HG02763 (cell line): ENCODE data around the gene TRAPPC8.
"Not testable (repeated sequence)": the region's sequence is repeated elsewhere in the genome, so short reads cannot be mapped to it uniquely, and the experiment has no call there.

ENCODE experiments used
- ATAC-seq: cut with Tn5 transposase; IDR thresholded peaks from one replicate; pipeline ENCODE4 v1.9.1; 2021; ENCODE audit warnings: mild to moderate bottlenecking, moderate library complexity; ENCODE audit not compliant: unreplicated experiment

Gene TRAPPC8

GRCh38 chr18:31875301-31875700, 67.6 kb downstream of the TRAPPC8 start:
- no peak for ATAC-seq

GRCh38 chr18:31863103-31863502, 79.8 kb downstream of the TRAPPC8 start:
- ATAC-seq: no peak

- no peak for ATAC-seq
These were observed 82.4 kb downstream of the TRAPPC8 start for GRCh38 chr18:31860488-31860887.

- no peak for ATAC-seq
These were observed 85.3 kb downstream of the TRAPPC8 start for GRCh38 chr18:31857526-31858106.

- no peak for ATAC-seq
These were observed 92.1 kb downstream of the TRAPPC8 start for GRCh38 chr18:31850844-31851243.

- no peak for ATAC-seq
These were observed 102.4 kb downstream of the TRAPPC8 start for GRCh38 chr18:31840499-31840898.

- no peak for ATAC-seq
These were observed 105.0 kb downstream of the TRAPPC8 start for GRCh38 chr18:31837879-31838278.

- no peak for ATAC-seq
These were observed 107.3 kb downstream of the TRAPPC8 start for GRCh38 chr18:31835528-31836133.

- ATAC-seq: no peak
These were observed 111.0 kb downstream of the TRAPPC8 start for GRCh38 chr18:31831903-31832302.

- ATAC-seq: no peak
These were observed 112.2 kb downstream of the TRAPPC8 start for GRCh38 chr18:31830686-31831085.

GRCh38 chr18:31828613-31829012, 114.3 kb downstream of the TRAPPC8 start:
- no peak for ATAC-seq

GRCh38 chr18:31826673-31827325, 116.1 kb downstream of the TRAPPC8 start:
- not testable (repeated sequence) for ATAC-seq

GRCh38 chr18:31825772-31826171, 117.2 kb downstream of the TRAPPC8 start:
- ATAC-seq: no peak

GRCh38 chr18:31821545-31822171, 121.3 kb downstream of the TRAPPC8 start:
- no peak for ATAC-seq

GRCh38 chr18:31819925-31820229, 123.1 kb downstream of the TRAPPC8 start:
- ATAC-seq: no peak

GRCh38 chr18:31819106-31819924, 123.6 kb downstream of the TRAPPC8 start:
- ATAC-seq: no peak

GRCh38 chr18:31814132-31814531, 128.8 kb downstream of the TRAPPC8 start:
- ATAC-seq: no peak

- not testable (repeated sequence) for ATAC-seq
These were observed 132.4 kb downstream of the TRAPPC8 start for GRCh38 chr18:31810336-31811130.

GRCh38 chr18:31809049-31809448, 133.9 kb downstream of the TRAPPC8 start:
- ATAC-seq: not testable (repeated sequence)

GRCh38 chr18:31801078-31801477, 141.8 kb downstream of the TRAPPC8 start:
- no peak for ATAC-seq
